Endodermal cell (in vitro differentiated cells): ENCODE measurements around the gene ZNF563. TPM values are rescaled to one million over a fixed set of nuclear protein-coding genes. Genes with fewer than 3 reads are reported as not detected.
"Not testable (repeated sequence)": the region's sequence is repeated elsewhere in the genome, so short reads cannot be mapped to it uniquely, and the experiment has no call there.

Source experiments
- DNase-seq: peaks from one replicate; pipeline ENCODE4 v3.0.0-alpha.2; 2017
- H3K27ac ChIP-seq: 2 replicates; pipeline ENCODE4 v1.5.1; 2013; ENCODE audit warnings: mild to moderate bottlenecking, low read depth, low read length, moderate library complexity
- H3K27me3 ChIP-seq: 2 replicates; pipeline ENCODE4 v1.6.1; 2013; ENCODE audit warnings: mild to moderate bottlenecking, low read length, moderate library complexity; ENCODE audit not compliant: insufficient read depth, control insufficient read depth, poor library complexity, severe bottlenecking
- H3K36me3 ChIP-seq: 2 replicates; pipeline ENCODE4 v1.7.0; 2013; ENCODE audit warnings: mild to moderate bottlenecking, low read length, moderate library complexity; ENCODE audit not compliant: control insufficient read depth, insufficient read depth
- H3K4me1 ChIP-seq: one replicate; pipeline ENCODE4 v1.7.0; 2013; ENCODE audit warnings: low read length; ENCODE audit not compliant: control insufficient read depth, insufficient read depth
- H3K4me3 ChIP-seq: 2 replicates; pipeline ENCODE4 v1.5.1; 2013; ENCODE audit warnings: mild to moderate bottlenecking, low read length, moderate library complexity
- H3K9ac ChIP-seq: 2 replicates; pipeline ENCODE4 v1.6.1; 2013; ENCODE audit warnings: mild to moderate bottlenecking, low read length, moderate library complexity; ENCODE audit not compliant: poor library complexity, severe bottlenecking; ENCODE audit errors: extremely low read depth
- H3K9me3 ChIP-seq: 2 replicates; pipeline ENCODE4 v1.6.1; 2013; ENCODE audit warnings: mild to moderate bottlenecking, low read length, moderate library complexity; ENCODE audit not compliant: control insufficient read depth
- H3K27ac Mint-ChIP-seq: 2 replicates; pipeline ENCODE4 v1.8.0; 2020; ENCODE audit warnings: mixed read lengths
- H3K27me3 Mint-ChIP-seq: 2 replicates; pipeline ENCODE4 v1.8.0; 2021; ENCODE audit warnings: mild to moderate bottlenecking, mixed read lengths; ENCODE audit not compliant: insufficient read depth
- H3K36me3 Mint-ChIP-seq: 2 replicates; pipeline ENCODE4 v1.8.0; 2020; ENCODE audit warnings: low read depth, mixed read lengths
- H3K4me1 Mint-ChIP-seq: 2 replicates; pipeline ENCODE4 v1.8.0; 2020; ENCODE audit warnings: mixed read lengths
- H3K4me3 Mint-ChIP-seq: 2 replicates; pipeline ENCODE4 v1.8.0; 2020; ENCODE audit warnings: mild to moderate bottlenecking, moderate library complexity, mixed read lengths
- H3K9me3 Mint-ChIP-seq: 2 replicates; pipeline ENCODE4 v1.8.0; 2020; ENCODE audit warnings: mild to moderate bottlenecking, mixed read lengths
- WGBS, 2 experiments: methylation state at CpG; one replicate each; pipeline versions ENCODE4 v1.1.5 to v1.1.7; 2013; ENCODE audit warnings: missing lambda C conversion rate in 2 of 2, mixed read lengths in 1 of 2; ENCODE audit not compliant: insufficient coverage in 1 of 2, insufficient read length in 1 of 2; 5-methylcytosine and 5-hydroxymethylcytosine counted together
- total RNA-seq, 2 donors: library from RNA; stranded (reverse); fragmentation: NEBNext Ultra II Directional in 1 of 2; extraction: Animal tissue kit (Norgen Biotek cat#: 25700) in 1 of 2; gene quantifications; 2 replicates in 1 of 2; 3 replicates in 1 of 2; pipeline ENCODE4 v1.2.1, GENCODE V29; 2021
- TF ChIP-seq, protein P1 (sequence below): fragments of 200-600 bp; sonication (generic); conservative IDR thresholded peaks from 2 replicates; pipeline ENCODE4 v1.5.0; 2021; ENCODE audit warnings: antibody characterized with exemption, mild to moderate bottlenecking

ZNF563 gene
- total RNA-seq, 2 donors from 2014 or later = 2.2 to 3.1 TPM

DNA sequence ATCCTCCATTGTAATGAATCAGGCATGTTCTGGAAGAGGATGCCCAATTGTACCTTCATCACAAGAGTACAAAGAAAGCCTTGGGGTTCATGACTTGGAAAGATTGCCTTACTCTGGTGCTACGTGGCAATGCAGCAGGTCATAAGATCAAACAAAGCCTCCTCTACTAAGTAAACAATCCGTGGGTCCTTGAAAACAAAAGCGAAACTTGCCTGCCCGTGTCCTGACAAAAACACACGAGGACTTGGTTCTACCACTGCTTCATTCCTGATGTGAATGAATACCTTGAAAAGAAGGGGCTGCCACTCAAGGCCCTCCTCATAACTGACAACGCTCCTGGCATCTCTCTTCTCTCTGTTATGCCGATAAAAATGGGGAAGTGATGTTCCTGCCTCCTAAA is 18.9 kb downstream of the ZNF563 start:
- WGBS, 2 experiments = 84 to 92% methylated on average over 6 to 7 of the region's 7 CpGs
- TF ChIP-seq, protein P1, sequence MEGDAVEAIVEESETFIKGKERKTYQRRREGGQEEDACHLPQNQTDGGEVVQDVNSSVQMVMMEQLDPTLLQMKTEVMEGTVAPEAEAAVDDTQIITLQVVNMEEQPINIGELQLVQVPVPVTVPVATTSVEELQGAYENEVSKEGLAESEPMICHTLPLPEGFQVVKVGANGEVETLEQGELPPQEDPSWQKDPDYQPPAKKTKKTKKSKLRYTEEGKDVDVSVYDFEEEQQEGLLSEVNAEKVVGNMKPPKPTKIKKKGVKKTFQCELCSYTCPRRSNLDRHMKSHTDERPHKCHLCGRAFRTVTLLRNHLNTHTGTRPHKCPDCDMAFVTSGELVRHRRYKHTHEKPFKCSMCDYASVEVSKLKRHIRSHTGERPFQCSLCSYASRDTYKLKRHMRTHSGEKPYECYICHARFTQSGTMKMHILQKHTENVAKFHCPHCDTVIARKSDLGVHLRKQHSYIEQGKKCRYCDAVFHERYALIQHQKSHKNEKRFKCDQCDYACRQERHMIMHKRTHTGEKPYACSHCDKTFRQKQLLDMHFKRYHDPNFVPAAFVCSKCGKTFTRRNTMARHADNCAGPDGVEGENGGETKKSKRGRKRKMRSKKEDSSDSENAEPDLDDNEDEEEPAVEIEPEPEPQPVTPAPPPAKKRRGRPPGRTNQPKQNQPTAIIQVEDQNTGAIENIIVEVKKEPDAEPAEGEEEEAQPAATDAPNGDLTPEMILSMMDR = no peak
- H3K27ac Mint-ChIP-seq = no peak overlapping the region
- H3K36me3 ChIP-seq = peaks cover 11% of the 10 kb centered on the region
- H3K27me3 ChIP-seq = no peaks in the 10 kb centered on the region
- peaks cover 34% of the 10 kb centered on the region for H3K36me3 Mint-ChIP-seq
- peaks cover 58% of the 10 kb centered on the region for H3K9me3 Mint-ChIP-seq
- no peak overlapping the region for H3K4me3 Mint-ChIP-seq
- H3K27me3 Mint-ChIP-seq = no peaks in the 10 kb centered on the region
- H3K4me1 Mint-ChIP-seq = no peaks in the 10 kb centered on the region
- no peak overlapping the region for H3K9ac ChIP-seq
- H3K9me3 ChIP-seq = peaks cover 17% of the 10 kb centered on the region
- DNase-seq = no peak
- no peak overlapping the region for H3K4me3 ChIP-seq
- no peaks in the 10 kb centered on the region for H3K4me1 ChIP-seq
- no peak overlapping the region for H3K27ac ChIP-seq

DNA sequence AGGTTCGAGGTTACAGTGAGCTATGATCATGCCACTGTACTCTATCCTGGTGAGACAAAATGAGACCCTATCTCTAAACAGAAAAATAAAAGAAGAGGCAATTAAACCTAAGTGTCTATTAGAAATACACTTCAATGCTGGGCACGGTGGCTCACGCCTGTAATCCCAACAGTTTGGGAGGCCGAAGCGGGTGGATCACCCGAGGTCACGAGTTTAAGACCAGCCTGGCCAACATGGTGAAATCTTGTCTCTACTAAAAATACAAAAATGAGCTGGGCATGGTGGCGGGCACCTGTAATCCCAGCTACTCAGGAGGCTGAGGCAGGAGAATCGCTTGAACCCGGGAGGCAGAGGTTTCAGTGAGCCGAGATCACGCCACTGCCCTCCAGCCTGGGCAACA is 24.5 kb downstream of the ZNF563 start:
- not testable (repeated sequence) for H3K36me3 Mint-ChIP-seq, H3K4me3 ChIP-seq, H3K27ac ChIP-seq, H3K9me3 ChIP-seq, H3K9ac ChIP-seq, H3K4me1 ChIP-seq, H3K27me3 ChIP-seq, H3K36me3 ChIP-seq, H3K4me1 Mint-ChIP-seq, H3K4me3 Mint-ChIP-seq, H3K27me3 Mint-ChIP-seq, H3K27ac Mint-ChIP-seq, DNase-seq
- WGBS, 2 experiments = 83 to 91% methylated on average over 4 to 12 of the region's 12 CpGs
- peaks cover 41% of the 10 kb centered on the region for H3K9me3 Mint-ChIP-seq

DNA sequence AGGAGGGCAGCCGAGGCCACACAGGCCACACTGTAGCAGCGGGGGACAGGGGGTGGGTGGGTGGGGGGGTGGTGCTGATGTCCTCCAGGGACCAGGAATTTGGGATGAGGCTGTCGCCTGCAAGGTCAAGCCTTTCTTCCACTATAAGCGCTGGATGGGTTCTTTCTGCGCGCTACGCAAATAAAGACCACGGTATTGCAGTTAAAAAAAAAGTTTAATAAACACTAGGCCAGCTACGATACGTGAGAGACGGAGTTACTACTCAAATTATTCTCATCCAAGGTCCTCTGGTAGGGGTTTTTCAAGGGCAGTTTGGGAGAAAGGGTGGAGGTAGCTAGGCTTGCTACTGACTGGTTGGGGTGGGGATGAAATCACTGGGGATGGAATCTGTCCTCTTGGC is 38.2 kb downstream of the ZNF563 start:
- DNase-seq = no peak
- no peak overlapping the region for H3K9ac ChIP-seq
- WGBS, 2 experiments = 83 to 89% methylated on average over 8 to 9 of the region's 11 CpGs
- Mint-ChIP-seq H3K36me3 (peaks cover 21% of the 10 kb centered on the region), H3K4me1 (peaks cover 7% of the 10 kb centered on the region), H3K27me3 (peaks cover 2% of the 10 kb centered on the region), H3K9me3 (peaks cover 32% of the 10 kb centered on the region), H3K4me3 (peak overlapping the region; percentile 100), H3K27ac (peak overlapping the region; percentile 98)
- TF ChIP-seq, protein P1 = no peak
- peak overlapping the region; percentile 91 for H3K4me3 ChIP-seq
- H3K9me3 ChIP-seq = peaks cover 15% of the 10 kb centered on the region
- no peaks in the 10 kb centered on the region for H3K4me1 ChIP-seq
- peaks cover 19% of the 10 kb centered on the region for H3K36me3 ChIP-seq
- no peaks in the 10 kb centered on the region for H3K27me3 ChIP-seq
- H3K27ac ChIP-seq = no peak overlapping the region
